Prostate gland (tissue), 2 donors: Measurements from ENCODE around the gene CEMIP. TPM values are rescaled to one million over a fixed set of nuclear protein-coding genes. Genes with fewer than 3 reads are reported as not detected.

Experiments
- DNase-seq: peaks from one replicate; pipeline ENCODE4 v3.0.0-alpha.2; 2019; ENCODE audit warnings: low spot score
- H3K27ac ChIP-seq, 2 donors: fragments of 200-600 bp; sonication (generic); 2 replicates each; pipeline ENCODE4 v1.5.1; 2017 to 2019
- H3K27me3 ChIP-seq: fragments of 200-600 bp; sonication (generic); replicated peaks from 2 replicates; pipeline ENCODE4 v1.5.1; 2019; ENCODE audit not compliant: insufficient read depth
- H3K36me3 ChIP-seq, 2 donors: fragments of 200-600 bp; sonication (generic); 1 replicate in 1 of 2; 2 replicates in 1 of 2; pipeline versions ENCODE4 v1.5.1 to v1.8.1; 2017 to 2019
- H3K4me1 ChIP-seq: fragments of 200-600 bp; sonication (generic); replicated peaks from 2 replicates; pipeline ENCODE4 v1.5.1; 2019
- H3K4me3 ChIP-seq, 2 donors: fragments of 200-600 bp; sonication (generic); 2 replicates each; pipeline ENCODE4 v1.5.1; 2017 to 2019
- H3K9me3 ChIP-seq: fragments of 200-600 bp; sonication (generic); 2 replicates; pipeline ENCODE4 v1.5.1; 2017
- POLR2A ChIP-seq: fragments of 450-650 bp; IDR thresholded peaks from one replicate; pipeline ENCODE4 v1.6.1; 2016; ENCODE audit warnings: antibody characterized with exemption, mild to moderate bottlenecking
- POLR2AphosphoS5 ChIP-seq: sonication (generic); formaldehyde crosslinking; IDR thresholded peaks from one replicate; pipeline ENCODE4 v1.6.1; 2017; ENCODE audit warnings: antibody characterized with exemption
- WGBS: methylation state at CpG from one replicate; pipeline ENCODE4 v1.1.5; 2018; 5-methylcytosine and 5-hydroxymethylcytosine counted together
- intact Hi-C: fragments of 100-400 bp; cut with DNase I; formaldehyde crosslinking; loops from one replicate; pipeline ENCODE4 v1.14.2; 2022
- total RNA-seq, 2 donors: library from RNA; depleted of rRNA; stranded (reverse); fragments of >200 nt; gene quantifications; one replicate each; pipeline ENCODE4 v1.1.0, GENCODE V29; 2016
- TF ChIP-seq, protein P1 (sequence below), 4 experiments: fragments of 200-600 bp in 2 of 4; fragments of 450-650 bp in 2 of 4; sonication (generic) in 2 of 4; IDR thresholded peaks; 1 replicate in 3 of 4; 2 replicates in 1 of 4; pipeline ENCODE4 v1.5.1; 2016 to 2019; ENCODE audit warnings: antibody characterized with exemption in 4 of 4, mild to moderate bottlenecking in 2 of 4, moderate library complexity in 2 of 4

Gene CEMIP
- total RNA-seq, 2 donors from 2014 or later: 1.6 to 13.5 TPM

DNA sequence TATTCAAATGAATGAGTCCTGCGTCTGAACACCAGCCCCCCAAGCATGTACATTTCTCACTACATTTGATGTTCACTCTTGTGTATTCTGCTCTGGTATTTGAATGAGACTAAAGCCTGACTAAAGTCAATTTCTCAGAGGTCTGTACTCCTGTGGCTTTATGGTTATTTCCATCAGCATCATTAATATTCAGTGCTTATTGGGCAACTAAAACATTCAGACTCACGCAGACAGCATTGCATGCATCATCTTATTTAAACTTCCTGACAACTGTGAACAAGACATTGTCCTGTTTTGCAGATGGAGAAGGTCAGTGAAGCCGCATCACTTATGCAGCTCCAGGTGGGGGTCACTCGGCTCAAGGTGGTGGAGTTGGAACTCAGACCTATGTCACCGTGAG, 11.1 kb downstream of the CEMIP start:
- 92% methylated on average over 5 of the region's 5 CpGs for WGBS
- no peak overlapping the region for H3K4me3 ChIP-seq
- DNase-seq: no peak

DNA sequence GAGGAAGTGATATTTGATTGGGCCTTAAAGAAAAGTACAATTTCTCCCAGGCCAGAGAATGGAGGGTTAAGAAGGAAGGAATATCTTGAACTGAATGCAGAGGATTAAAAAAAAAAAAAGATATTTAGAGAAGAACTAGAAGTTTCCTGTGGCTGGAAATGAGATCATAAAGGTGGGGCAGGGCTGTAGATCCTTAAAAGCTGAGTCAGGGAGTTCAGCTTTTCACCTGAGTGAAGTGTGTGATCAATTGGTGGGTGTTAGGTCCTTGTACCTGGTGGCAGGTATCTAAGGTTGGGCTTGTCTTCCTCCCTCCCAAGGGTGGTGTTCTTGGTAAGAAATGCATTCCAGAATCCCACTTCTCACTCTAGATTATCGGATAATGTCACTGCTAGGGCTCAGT, 11.8 kb downstream of the CEMIP start:
- intact Hi-C loops: no loop called here
- Histone ChIP-seq H3K27me3 (no peaks in the 10 kb centered on the region), H3K9me3 (no peaks in the 10 kb centered on the region), H3K4me1 (no peaks in the 10 kb centered on the region), H3K27ac (no peak overlapping the region), H3K4me3 (no peak overlapping the region), H3K36me3 (no peaks in the 10 kb centered on the region)
- WGBS: 93% methylated on average over 1 of the region's 1 CpG
- no peak for TF ChIP-seq POLR2A
- TF ChIP-seq, protein P1, sequence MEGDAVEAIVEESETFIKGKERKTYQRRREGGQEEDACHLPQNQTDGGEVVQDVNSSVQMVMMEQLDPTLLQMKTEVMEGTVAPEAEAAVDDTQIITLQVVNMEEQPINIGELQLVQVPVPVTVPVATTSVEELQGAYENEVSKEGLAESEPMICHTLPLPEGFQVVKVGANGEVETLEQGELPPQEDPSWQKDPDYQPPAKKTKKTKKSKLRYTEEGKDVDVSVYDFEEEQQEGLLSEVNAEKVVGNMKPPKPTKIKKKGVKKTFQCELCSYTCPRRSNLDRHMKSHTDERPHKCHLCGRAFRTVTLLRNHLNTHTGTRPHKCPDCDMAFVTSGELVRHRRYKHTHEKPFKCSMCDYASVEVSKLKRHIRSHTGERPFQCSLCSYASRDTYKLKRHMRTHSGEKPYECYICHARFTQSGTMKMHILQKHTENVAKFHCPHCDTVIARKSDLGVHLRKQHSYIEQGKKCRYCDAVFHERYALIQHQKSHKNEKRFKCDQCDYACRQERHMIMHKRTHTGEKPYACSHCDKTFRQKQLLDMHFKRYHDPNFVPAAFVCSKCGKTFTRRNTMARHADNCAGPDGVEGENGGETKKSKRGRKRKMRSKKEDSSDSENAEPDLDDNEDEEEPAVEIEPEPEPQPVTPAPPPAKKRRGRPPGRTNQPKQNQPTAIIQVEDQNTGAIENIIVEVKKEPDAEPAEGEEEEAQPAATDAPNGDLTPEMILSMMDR (IDR thresholded peaks at IDR 0.05): no peak
- no peak for TF ChIP-seq POLR2AphosphoS5
- no peak for DNase-seq

More for the DNA sequence above, 11.1 kb downstream of the CEMIP start:
- H3K4me1 ChIP-seq: no peaks in the 10 kb centered on the region
- no peak overlapping the region for H3K27ac ChIP-seq
- no peaks in the 10 kb centered on the region for H3K36me3 ChIP-seq
- no peaks in the 10 kb centered on the region for H3K9me3 ChIP-seq
- intact Hi-C loops: no loop called here
- TF ChIP-seq POLR2AphosphoS5 (no peak), POLR2A (no peak)
- TF ChIP-seq, protein P1 (IDR thresholded peaks at IDR 0.05): no peak
- H3K27me3 ChIP-seq: no peaks in the 10 kb centered on the region

DNA sequence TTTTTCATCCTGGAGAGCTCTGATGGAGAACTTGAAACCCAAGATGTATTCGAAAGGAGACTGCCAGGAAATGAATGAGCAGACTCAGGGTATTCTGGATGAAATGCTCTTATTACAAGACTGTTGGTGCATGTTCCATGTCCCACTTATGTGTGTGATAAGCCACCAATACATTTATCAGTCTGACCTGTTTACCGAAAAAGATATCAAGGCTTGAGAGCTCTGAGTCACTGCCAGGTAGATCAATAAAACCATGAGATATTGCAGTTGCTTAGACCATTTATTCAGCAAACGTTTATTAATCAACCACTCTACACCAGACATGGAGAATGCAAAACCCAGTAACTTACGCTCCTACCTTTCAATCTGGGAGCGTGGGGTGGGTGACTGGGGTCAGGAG, 17.2 kb downstream of the CEMIP start:
- TF ChIP-seq, protein P1 (IDR thresholded peaks at IDR 0.05): no peak
- TF ChIP-seq POLR2A (no peak), POLR2AphosphoS5 (no peak)

DNA sequence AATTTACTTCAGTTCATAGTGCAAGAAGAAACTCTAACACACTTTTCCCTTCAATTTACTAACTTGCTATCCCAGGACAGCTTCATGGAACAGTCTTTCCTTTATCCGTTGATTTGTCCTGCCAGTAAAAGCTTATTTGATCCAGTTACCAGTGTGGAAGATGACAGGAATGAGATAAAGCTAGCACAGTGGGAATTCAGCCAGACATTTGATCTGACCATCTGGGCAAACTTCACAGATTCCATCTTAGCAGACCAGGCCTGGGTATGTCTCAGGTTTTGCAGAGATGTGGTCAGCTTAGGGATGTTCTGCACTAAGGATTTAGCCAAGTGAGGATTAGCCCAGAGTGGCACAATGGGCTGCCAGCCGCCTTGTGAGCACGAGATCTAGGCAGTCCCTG, 19.7 kb downstream of the CEMIP start:
- no peak for DNase-seq
- H3K27me3 ChIP-seq: no peaks in the 10 kb centered on the region
- H3K4me1 ChIP-seq: no peaks in the 10 kb centered on the region
- H3K36me3 ChIP-seq: no peaks in the 10 kb centered on the region
- H3K27ac ChIP-seq: no peak overlapping the region
- no peak for TF ChIP-seq POLR2AphosphoS5
- TF ChIP-seq, protein P1 (IDR thresholded peaks at IDR 0.05): no peak
- TF ChIP-seq POLR2A: no peak
- H3K9me3 ChIP-seq: no peaks in the 10 kb centered on the region
- no peak overlapping the region for H3K4me3 ChIP-seq
- WGBS: 74% methylated on average over 3 of the region's 3 CpGs
- intact Hi-C loops: no loop called here

More for the DNA sequence above, 17.2 kb downstream of the CEMIP start:
- Histone ChIP-seq H3K4me1 (no peaks in the 10 kb centered on the region), H3K9me3 (no peaks in the 10 kb centered on the region), H3K27me3 (no peaks in the 10 kb centered on the region), H3K36me3 (no peaks in the 10 kb centered on the region), H3K27ac (no peak overlapping the region), H3K4me3 (no peak overlapping the region)
- intact Hi-C loops: no loop called here
- 71% methylated on average over 5 of the region's 5 CpGs for WGBS
- no peak for DNase-seq

DNA sequence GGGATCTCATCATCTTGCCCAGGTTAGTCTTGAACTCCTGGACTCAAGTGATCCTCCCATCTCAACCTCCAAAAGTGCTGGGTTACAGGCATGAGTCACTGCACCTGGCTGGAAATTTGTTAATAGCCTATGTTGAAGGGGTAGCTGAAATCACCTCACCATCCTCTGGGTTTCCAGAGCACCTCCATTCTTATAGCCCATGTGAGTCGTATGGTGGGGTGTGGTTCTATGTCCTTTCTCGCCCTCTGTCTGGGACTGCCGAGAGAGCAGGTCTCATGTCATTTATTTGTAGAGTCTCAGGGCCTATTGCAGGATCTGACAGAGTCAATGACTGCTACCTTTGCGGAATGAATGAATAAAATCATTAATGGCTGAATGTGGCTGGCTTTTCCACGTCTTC, 20.9 kb downstream of the CEMIP start:
- Histone ChIP-seq H3K4me3 (no peak overlapping the region), H3K36me3 (no peaks in the 10 kb centered on the region), H3K9me3 (no peaks in the 10 kb centered on the region), H3K27me3 (no peaks in the 10 kb centered on the region), H3K27ac (no peak overlapping the region), H3K4me1 (peaks cover 2% of the 10 kb centered on the region)
- DNase-seq: no peak
- TF ChIP-seq, protein P1 (IDR thresholded peaks at IDR 0.05): no peak
- TF ChIP-seq POLR2AphosphoS5: no peak
- no peak for TF ChIP-seq POLR2A
- intact Hi-C loops: no loop called here
- 85% methylated on average over 5 of the region's 5 CpGs for WGBS
